Stimulated activated naive CD8-positive, alpha-beta T cell treated with anti-CD3 and anti-CD28 coated beads, Interleukin-15, Interleukin-2, amounts not matched to agents 100 ng/mL and 50 ng/mL, for 24 hours (primary cell): Measurements from ENCODE around the gene LAMA4.

ENCODE experiments used
- H3K27ac Mint-ChIP-seq: one replicate; pipeline ENCODE4 v1.8.0; 2021; ENCODE audit warnings: mild to moderate bottlenecking, mixed read lengths
- H3K27me3 Mint-ChIP-seq: one replicate; pipeline ENCODE4 v1.8.0; 2021; ENCODE audit warnings: mixed read lengths
- H3K36me3 Mint-ChIP-seq: one replicate; pipeline ENCODE4 v1.8.0; 2021; ENCODE audit warnings: low read depth, mixed read lengths
- H3K4me1 Mint-ChIP-seq: one replicate; pipeline ENCODE4 v1.8.0; 2021; ENCODE audit warnings: low read depth, mixed read lengths
- H3K4me3 Mint-ChIP-seq: one replicate; pipeline ENCODE4 v1.8.0; 2021; ENCODE audit warnings: mild to moderate bottlenecking, mixed read lengths
- H3K9me3 Mint-ChIP-seq: one replicate; pipeline ENCODE4 v1.8.0; 2021; ENCODE audit warnings: mixed read lengths

Gene LAMA4

DNA sequence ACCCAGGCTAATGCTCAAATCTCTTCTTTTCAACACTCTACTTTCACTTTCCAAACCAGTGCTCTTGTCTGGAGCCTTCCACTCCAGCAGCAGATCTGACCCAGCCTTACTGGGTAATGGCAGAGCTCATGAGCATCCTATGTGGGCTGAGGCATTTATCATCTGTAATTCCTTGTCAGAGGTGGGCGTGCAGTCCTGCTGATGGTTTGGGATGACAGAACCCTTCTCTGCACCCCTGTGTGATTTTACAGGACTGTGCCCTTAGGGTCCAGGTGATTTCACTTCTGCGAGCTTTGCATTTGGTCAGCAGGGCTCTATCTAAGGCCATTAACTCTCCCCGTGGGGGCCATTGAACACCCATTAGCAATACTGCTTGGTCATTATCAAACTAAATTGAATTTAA lies 55.4 kb downstream of the LAMA4 start:
- H3K36me3 Mint-ChIP-seq, result no peaks in the 10 kb centered on the region
- H3K27me3 Mint-ChIP-seq, result peaks cover 3% of the 10 kb centered on the region
- no peaks in the 10 kb centered on the region for H3K4me1 Mint-ChIP-seq
- no peak overlapping the region for H3K4me3 Mint-ChIP-seq
- no peaks in the 10 kb centered on the region for H3K9me3 Mint-ChIP-seq
- no peak overlapping the region for H3K27ac Mint-ChIP-seq

DNA sequence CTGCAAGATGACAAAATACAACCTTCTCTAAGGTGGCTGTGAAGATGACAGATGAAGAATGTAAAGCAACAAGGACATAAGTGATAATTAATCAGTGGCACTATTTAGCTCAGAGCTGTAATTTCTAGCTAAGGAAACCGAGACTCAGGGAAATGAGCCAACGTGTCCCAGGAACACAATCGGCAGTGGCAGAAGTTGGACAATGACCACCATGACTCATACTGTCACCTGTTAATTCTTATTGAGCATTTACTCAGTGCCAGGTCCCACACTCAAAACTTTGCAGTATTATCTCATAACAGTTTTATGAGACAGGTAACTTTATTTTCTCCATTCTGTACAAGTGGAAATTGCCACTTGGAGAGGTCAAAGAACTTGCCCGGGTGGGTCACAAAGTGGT lies 55.8 kb downstream of the LAMA4 start:
- Mint-ChIP-seq H3K4me3 (no peak overlapping the region), H3K4me1 (no peaks in the 10 kb centered on the region), H3K36me3 (no peaks in the 10 kb centered on the region), H3K27me3 (peaks cover 3% of the 10 kb centered on the region), H3K27ac (no peak overlapping the region), H3K9me3 (no peaks in the 10 kb centered on the region)

DNA sequence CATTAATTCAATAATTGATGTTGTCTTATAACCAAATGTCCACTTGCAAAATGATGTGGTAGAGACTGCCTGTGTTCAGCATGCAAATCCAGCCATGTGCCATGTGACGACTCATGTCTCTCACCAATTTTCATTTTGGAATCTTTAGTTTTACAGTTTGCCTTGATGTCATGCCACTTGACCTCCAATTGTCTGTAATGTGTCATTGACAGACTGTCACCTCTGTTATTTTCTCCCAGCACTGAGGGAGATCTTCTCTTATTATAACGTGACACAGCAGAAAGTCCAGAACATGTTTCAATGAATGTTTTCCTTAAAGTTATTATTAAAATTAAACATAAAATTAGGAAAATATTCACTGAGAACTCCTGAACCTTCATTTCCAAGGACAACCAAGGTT lies 56.7 kb downstream of the LAMA4 start:
- no peak overlapping the region for H3K27ac Mint-ChIP-seq
- H3K4me3 Mint-ChIP-seq, result no peak overlapping the region

DNA sequence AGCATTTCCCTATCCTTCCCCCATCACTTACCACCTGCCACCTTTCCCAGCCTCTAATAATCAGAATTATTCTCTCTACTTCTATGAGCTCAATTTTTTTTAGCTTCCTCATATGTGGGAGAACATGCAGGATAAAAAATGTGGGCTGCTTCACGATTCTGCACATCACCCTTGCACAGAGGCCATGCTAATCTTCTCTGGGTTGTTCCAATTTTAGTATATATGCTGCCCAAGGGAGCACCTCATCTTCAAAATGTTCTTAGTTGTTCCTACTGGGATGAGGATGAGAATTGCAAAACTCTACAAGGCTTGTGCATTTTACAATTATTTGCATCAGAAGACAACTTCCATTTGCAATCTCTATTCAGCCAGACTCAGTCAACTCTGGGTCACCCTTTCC lies 58.1 kb downstream of the LAMA4 start:
- Mint-ChIP-seq H3K27me3 (no peaks in the 10 kb centered on the region), H3K27ac (no peak overlapping the region), H3K4me3 (no peak overlapping the region), H3K4me1 (no peaks in the 10 kb centered on the region), H3K36me3 (no peaks in the 10 kb centered on the region), H3K9me3 (no peaks in the 10 kb centered on the region)

More for the DNA sequence above, 56.7 kb downstream of the LAMA4 start:
- Mint-ChIP-seq H3K27me3 (peaks cover 1% of the 10 kb centered on the region), H3K9me3 (no peaks in the 10 kb centered on the region), H3K4me1 (no peaks in the 10 kb centered on the region), H3K36me3 (no peaks in the 10 kb centered on the region)

DNA sequence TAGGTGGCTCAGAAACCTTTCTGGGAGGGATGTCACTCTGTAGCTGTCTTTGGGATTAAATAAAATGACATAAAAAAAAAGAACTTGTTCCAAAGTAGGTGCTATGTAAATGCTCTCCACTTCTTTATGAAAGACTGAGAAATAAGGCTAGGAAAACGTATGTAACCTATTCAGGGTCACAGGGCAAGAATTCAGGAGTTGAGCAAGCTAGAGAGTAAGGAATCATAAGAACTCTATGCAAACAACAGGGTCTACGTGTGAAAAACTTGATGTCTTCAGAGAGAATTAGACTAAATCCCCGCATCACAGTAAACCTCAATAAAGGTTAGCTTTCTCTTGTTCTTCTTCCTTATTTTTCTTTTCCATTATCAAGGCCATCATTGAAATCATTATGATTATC lies 59.2 kb downstream of the LAMA4 start:
- no peak overlapping the region for H3K27ac Mint-ChIP-seq
- no peaks in the 10 kb centered on the region for H3K4me1 Mint-ChIP-seq
- H3K36me3 Mint-ChIP-seq, result no peaks in the 10 kb centered on the region
- H3K4me3 Mint-ChIP-seq, result no peak overlapping the region
- no peaks in the 10 kb centered on the region for H3K9me3 Mint-ChIP-seq
- peaks cover 4% of the 10 kb centered on the region for H3K27me3 Mint-ChIP-seq

DNA sequence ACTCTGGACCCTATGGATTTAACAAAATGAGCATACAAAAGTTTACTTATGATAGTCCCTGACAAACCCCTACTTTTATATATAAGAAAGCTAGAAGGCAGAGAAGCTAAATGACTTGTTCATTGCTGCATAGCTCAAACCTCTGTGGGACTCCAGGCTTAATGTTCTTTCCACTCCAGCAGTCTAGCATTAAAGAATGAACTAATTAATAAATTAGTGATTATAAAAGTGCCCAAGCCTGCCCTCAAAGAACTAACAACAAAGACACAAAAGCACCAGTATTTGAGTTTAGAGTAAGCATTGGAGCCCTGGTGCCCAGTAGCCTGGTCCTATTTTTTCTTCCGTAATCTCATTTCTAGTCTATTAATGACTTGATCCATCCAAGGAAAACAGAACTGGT lies 59.9 kb downstream of the LAMA4 start:
- Mint-ChIP-seq H3K4me3 (no peak overlapping the region), H3K27me3 (peaks cover 11% of the 10 kb centered on the region)

DNA sequence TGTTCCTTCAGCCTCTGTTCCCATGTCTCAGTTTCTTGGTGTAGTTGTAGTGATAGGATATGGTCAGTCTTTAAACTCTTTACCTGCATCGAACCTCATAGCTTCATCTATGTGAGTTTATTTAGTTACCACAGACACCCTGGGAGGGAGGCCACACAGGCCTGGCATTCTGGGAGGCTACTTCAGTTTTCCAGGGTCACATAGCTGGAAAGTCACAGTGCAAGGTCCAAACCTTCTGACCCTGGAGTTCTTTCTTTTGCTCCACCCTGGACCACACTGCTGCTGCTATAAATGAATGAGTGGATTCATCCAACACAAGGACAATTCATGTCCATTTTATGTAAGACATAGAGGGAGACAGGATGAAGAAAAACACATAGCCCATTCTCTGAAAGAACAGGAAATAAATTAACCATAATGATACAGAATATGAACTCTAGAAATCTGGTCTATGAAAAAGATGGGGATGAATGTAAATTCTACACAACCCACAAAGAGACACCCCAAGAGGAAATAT lies 60.8 kb downstream of the LAMA4 start:
- H3K4me1 Mint-ChIP-seq, result no peaks in the 10 kb centered on the region
- H3K9me3 Mint-ChIP-seq, result no peaks in the 10 kb centered on the region
- H3K36me3 Mint-ChIP-seq, result no peaks in the 10 kb centered on the region
- H3K4me3 Mint-ChIP-seq, result no peak overlapping the region
- H3K27ac Mint-ChIP-seq, result no peak overlapping the region
- H3K27me3 Mint-ChIP-seq, result peaks cover 18% of the 10 kb centered on the region

More for the DNA sequence above, 59.9 kb downstream of the LAMA4 start:
- Mint-ChIP-seq H3K9me3 (no peaks in the 10 kb centered on the region), H3K27ac (no peak overlapping the region), H3K4me1 (no peaks in the 10 kb centered on the region), H3K36me3 (no peaks in the 10 kb centered on the region)

DNA sequence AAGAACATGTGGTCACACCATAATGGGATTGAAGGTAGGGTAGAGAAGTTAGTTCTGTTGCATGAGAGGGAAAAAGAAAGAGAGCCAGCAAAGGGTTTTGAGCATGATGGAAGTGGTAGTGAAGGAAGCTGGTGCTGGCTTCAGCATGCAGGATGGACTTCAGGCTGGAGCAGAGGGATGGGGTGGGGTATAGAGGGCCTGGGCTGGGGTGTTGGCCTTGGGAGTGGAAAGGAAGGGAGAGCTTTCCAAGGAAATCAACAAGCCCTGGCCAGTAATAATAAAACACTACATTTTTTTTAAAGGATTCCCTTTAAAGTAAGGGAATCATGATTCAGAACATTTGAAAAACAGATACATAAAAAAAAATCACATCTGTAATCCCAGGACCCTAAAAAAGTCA lies 61.2 kb downstream of the LAMA4 start:
- H3K4me1 Mint-ChIP-seq, result no peaks in the 10 kb centered on the region
- no peak overlapping the region for H3K4me3 Mint-ChIP-seq
- H3K9me3 Mint-ChIP-seq, result no peaks in the 10 kb centered on the region
- H3K36me3 Mint-ChIP-seq, result no peaks in the 10 kb centered on the region
- H3K27me3 Mint-ChIP-seq, result peaks cover 20% of the 10 kb centered on the region
- H3K27ac Mint-ChIP-seq, result no peak overlapping the region

DNA sequence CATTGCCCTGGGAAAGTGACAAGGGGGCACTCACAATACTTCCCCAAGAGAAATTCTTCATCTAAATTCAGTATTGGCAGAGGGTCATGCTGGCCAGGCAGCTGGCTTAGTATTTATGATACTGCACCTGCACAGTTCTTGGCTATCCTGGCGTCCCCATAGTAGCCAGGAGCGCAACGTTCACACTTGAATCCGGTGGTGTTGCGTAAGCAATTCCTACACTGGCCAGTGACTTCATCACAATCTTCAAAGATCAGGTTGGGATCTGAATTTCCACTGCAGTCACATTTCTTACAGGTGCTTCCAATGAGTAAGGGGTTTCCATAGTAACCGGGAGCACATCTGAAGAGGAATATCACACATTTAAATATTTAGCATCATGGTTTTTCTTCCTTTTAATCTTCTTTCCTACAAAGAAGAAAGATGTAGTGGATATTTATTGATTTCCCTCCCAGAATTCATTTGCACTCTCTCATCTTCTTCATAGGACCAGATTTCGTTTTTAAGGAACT lies 62.8 kb downstream of the LAMA4 start:
- no peaks in the 10 kb centered on the region for H3K36me3 Mint-ChIP-seq
- H3K27me3 Mint-ChIP-seq, result peaks cover 29% of the 10 kb centered on the region
- no peak overlapping the region for H3K27ac Mint-ChIP-seq

DNA sequence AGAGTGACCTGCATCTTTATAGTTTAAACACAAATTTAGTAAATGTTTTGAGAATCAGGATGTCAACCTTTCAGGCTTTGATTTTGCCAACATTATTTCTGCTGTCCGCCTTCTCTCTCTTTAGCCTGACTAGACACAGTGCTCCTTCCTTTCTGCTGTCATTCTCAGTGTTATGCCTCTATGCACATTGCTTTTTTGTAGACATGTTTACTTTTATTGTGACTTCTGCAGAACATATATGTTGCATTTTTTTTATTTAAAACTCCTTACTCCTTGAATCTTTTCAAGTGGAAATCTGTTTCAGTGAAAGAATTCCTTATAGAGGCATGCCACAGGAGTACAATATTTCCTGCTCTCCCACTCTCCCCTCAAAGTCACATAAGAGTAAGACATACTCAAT lies 64.2 kb downstream of the LAMA4 start:
- Mint-ChIP-seq H3K27me3 (peaks cover 30% of the 10 kb centered on the region), H3K27ac (no peak overlapping the region)

More for the DNA sequence above, 62.8 kb downstream of the LAMA4 start:
- no peak overlapping the region for H3K4me3 Mint-ChIP-seq
- no peaks in the 10 kb centered on the region for H3K9me3 Mint-ChIP-seq
- H3K4me1 Mint-ChIP-seq, result no peaks in the 10 kb centered on the region

DNA sequence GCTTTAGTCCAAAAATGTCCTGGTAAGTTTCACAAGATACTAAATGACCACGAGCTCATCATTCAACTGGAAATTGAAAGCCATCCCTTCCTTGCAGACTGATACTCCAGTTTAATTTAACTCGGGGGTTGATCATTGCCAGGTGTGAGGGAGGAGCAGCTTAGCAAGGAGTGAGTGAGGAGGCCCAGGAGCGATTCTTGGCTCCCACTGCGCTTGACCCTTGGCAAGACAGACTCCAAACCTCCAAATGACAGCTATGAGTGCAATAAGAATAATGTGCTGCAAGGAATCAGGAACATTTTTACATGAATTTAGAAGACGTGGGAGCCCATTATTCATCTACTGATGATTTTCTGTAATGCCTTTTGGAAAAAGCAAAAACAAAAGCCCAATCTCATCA lies 64.9 kb downstream of the LAMA4 start:
- Mint-ChIP-seq H3K27ac (no peak overlapping the region), H3K9me3 (no peaks in the 10 kb centered on the region), H3K4me3 (no peak overlapping the region), H3K36me3 (no peaks in the 10 kb centered on the region), H3K27me3 (peaks cover 34% of the 10 kb centered on the region), H3K4me1 (no peaks in the 10 kb centered on the region)

More for the DNA sequence above, 64.2 kb downstream of the LAMA4 start:
- no peaks in the 10 kb centered on the region for H3K4me1 Mint-ChIP-seq
- H3K36me3 Mint-ChIP-seq, result no peaks in the 10 kb centered on the region
- H3K4me3 Mint-ChIP-seq, result no peak overlapping the region
- no peaks in the 10 kb centered on the region for H3K9me3 Mint-ChIP-seq

DNA sequence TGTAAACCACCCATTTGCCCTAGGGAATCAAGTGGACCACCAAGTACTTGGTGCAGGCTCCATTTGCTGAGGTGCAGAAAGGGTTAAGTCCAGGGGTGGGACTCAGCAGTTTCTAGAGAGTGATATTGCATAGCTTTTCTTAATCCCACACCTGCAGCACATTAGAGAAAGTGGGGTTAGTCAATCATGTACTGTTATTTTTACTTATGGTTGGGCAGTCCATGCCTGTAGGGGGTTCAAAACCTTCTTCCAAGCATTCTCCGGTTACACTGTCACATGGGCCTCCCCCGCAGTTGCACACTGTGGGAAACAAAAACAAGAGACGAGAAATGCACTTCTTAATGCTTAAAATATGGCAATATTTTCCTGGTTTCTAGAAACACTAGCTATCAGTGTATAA lies 65.5 kb downstream of the LAMA4 start:
- H3K9me3 Mint-ChIP-seq, result no peaks in the 10 kb centered on the region
- H3K36me3 Mint-ChIP-seq, result no peaks in the 10 kb centered on the region
- H3K27ac Mint-ChIP-seq, result no peak overlapping the region
- H3K4me3 Mint-ChIP-seq, result no peak overlapping the region
- H3K4me1 Mint-ChIP-seq, result no peaks in the 10 kb centered on the region
- peaks cover 34% of the 10 kb centered on the region for H3K27me3 Mint-ChIP-seq

DNA sequence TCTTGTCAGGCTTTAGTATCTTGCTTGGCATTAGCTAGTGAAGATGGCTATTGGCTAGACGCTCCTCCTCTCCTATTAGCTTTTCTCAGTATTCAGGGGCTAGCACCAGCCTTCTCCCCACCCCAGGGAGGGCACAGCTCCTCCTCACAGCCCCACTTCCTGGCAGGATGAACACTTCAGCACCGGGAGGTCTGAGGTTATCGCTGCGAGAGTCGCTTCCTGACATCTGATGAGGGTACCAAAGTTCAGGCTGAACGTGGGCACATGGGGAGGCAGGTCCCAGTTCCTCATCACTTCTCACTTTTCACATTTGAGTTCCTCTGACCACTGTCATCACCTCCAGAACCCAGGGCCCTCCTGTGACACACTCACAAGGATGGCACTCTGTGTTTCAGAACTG lies 66.6 kb downstream of the LAMA4 start:
- Mint-ChIP-seq H3K36me3 (no peaks in the 10 kb centered on the region), H3K4me1 (no peaks in the 10 kb centered on the region), H3K27me3 (peaks cover 38% of the 10 kb centered on the region), H3K4me3 (no peak overlapping the region), H3K27ac (no peak overlapping the region), H3K9me3 (no peaks in the 10 kb centered on the region)

DNA sequence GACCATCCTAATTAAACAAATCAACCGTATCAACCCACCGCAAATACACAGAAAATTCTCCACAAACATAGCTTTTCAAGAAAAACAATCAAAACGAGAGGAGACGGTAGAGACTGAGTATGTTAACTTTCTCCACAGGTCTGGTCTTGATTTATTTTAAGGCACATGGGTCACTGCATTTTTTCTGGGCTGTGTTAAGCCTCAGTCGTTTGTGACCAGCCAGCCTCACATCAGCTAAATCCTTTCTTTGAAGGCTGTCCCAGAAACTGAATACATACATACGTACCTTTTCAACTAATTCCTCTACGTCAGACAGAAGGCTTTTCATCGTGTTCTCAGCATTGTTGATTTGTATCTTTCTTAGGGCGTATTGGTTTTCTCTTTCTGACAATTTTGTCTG lies 69.4 kb downstream of the LAMA4 start:
- Mint-ChIP-seq H3K9me3 (no peaks in the 10 kb centered on the region), H3K27me3 (peaks cover 36% of the 10 kb centered on the region), H3K27ac (no peak overlapping the region), H3K4me3 (no peak overlapping the region), H3K36me3 (no peaks in the 10 kb centered on the region), H3K4me1 (no peaks in the 10 kb centered on the region)

DNA sequence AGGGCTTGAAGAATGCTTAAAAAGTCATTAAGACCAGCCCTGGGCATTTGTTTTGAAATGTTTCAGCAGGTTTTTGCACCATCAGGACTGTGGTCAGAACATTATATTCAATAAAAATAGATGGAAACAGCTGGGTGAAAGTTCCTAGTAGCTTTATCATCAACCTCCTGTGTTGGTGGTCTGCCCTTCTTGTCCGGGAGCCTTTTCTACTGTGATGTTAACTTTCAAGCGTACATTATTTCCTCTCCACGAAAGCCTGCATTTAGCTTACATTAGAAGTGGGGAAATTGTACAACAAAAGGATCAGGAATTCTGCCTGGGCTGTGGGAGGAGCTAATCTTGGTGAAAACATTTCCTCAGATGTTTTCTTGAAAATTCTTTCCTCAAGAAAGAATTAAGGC lies 71.1 kb downstream of the LAMA4 start:
- Mint-ChIP-seq H3K9me3 (no peaks in the 10 kb centered on the region), H3K27ac (no peak overlapping the region), H3K36me3 (no peaks in the 10 kb centered on the region), H3K4me1 (no peaks in the 10 kb centered on the region), H3K27me3 (peaks cover 30% of the 10 kb centered on the region), H3K4me3 (no peak overlapping the region)

DNA sequence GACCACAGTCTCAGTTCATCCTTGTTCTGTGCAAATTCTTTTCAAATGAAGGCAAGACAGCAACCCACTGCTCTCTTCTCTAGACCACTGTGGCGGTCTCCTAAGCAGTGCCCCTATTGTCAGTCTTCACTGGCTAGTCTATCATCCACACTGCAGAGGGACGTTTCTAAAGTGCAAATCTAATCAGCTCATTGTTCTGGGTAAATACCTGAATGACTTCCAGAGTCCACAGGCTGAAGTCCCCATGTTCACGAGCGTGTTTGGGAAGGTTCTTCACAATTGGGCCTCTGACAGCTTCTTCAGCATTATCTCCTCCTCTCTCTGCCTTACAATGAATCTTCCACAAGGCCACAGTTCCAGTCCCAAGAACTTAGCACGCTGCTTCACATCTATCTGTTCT lies 73.2 kb downstream of the LAMA4 start:
- Mint-ChIP-seq H3K4me1 (no peaks in the 10 kb centered on the region), H3K9me3 (no peaks in the 10 kb centered on the region), H3K4me3 (no peak overlapping the region), H3K27ac (no peak overlapping the region), H3K36me3 (no peaks in the 10 kb centered on the region), H3K27me3 (peaks cover 21% of the 10 kb centered on the region)
